MM.1S (cell line): Measurements from ENCODE around the gene FILIP1.

ENCODE experiments used
- EZH2 ChIP-seq: fragments of 300-600 bp; sonication (generic); optimal IDR thresholded peaks from 2 replicates; pipeline ENCODE3; 2017; ENCODE audit warnings: low read depth, mild to moderate bottlenecking, antibody characterized with exemption, low read length, mixed read lengths
- TF ChIP-seq, protein P1 (sequence below): fragments of 300-600 bp; sonication (generic); IDR thresholded peaks from 2 replicates; pipeline ENCODE4 v1.5.1; 2016; ENCODE audit warnings: antibody characterized with exemption, low read length, mixed read lengths

DNA sequence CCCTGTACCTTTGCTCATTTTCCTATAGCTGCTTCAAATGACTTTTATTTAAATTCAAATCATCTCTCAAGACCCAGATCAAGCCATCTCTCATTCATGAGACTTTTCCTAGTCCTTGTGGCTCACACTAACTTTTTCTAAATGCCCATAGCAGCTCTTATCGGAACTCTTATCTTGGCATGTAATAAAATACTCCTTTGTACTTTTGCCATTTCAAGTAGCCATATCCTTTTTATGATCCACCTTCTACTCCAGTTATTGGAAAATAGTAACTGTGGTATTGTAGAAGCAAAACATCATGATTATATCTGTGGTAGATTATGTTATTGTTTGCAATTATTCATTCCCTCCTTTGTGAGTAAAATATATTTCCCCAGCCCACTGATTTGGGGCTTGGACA lies 37.6 kb upstream of the FILIP1 start:
- TF ChIP-seq, protein P1, sequence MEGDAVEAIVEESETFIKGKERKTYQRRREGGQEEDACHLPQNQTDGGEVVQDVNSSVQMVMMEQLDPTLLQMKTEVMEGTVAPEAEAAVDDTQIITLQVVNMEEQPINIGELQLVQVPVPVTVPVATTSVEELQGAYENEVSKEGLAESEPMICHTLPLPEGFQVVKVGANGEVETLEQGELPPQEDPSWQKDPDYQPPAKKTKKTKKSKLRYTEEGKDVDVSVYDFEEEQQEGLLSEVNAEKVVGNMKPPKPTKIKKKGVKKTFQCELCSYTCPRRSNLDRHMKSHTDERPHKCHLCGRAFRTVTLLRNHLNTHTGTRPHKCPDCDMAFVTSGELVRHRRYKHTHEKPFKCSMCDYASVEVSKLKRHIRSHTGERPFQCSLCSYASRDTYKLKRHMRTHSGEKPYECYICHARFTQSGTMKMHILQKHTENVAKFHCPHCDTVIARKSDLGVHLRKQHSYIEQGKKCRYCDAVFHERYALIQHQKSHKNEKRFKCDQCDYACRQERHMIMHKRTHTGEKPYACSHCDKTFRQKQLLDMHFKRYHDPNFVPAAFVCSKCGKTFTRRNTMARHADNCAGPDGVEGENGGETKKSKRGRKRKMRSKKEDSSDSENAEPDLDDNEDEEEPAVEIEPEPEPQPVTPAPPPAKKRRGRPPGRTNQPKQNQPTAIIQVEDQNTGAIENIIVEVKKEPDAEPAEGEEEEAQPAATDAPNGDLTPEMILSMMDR = no peak
- no peak for TF ChIP-seq EZH2
